Panc1 (cell line): ENCODE results near the gene RFFL.

Experiments
- POLR2AphosphoS5 ChIP-seq: IDR thresholded peaks from 2 replicates; pipeline ENCODE4 v1.6.1; 2012; ENCODE audit warnings: mild to moderate bottlenecking, low read depth, low read length, moderate library complexity
- SIN3A ChIP-seq: IDR thresholded peaks from 2 replicates; pipeline ENCODE4 v1.6.1; 2012; ENCODE audit warnings: low read depth, mild to moderate bottlenecking, low read length, moderate library complexity, borderline replicate concordance; ENCODE audit not compliant: insufficient read depth
- TCF7L2 ChIP-seq: IDR thresholded peaks from 2 replicates; pipeline ENCODE4 v1.6.1; 2011; ENCODE audit warnings: mild to moderate bottlenecking, low read depth, low read length, inconsistent platforms
- TF ChIP-seq, protein P1 (sequence below): fragments of 450-650 bp; IDR thresholded peaks from 2 replicates; pipeline ENCODE4 v1.5.1; 2017; ENCODE audit warnings: mild to moderate bottlenecking
- TF ChIP-seq, protein P2 (sequence below), 2 experiments: IDR thresholded peaks; 2 replicates each; pipeline ENCODE4 v1.6.1; 2011 to 2012; ENCODE audit warnings: low read depth in 2 of 2, control low read depth in 1 of 2, low read length in 1 of 2, mild to moderate bottlenecking in 1 of 2, moderate library complexity in 1 of 2; ENCODE audit not compliant: insufficient read depth in 1 of 2

DNA sequence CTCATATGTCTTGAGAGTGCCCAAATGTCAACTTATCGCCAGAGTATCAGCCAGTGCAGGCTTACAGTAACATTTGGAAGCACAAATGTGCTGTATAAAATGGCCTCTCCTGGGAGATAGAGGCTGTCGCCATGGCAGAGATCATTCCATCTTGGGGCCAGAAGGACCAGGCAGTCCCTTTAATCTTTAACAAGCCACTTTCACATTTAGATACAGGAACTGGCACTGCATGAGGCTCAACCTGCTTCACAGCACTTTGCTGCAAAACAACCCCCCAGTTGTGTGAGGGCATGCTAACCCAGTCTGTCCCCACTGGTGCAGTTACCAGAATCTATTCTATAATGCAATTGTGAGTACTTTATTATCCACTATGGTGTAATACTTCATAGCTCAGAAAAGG is 4.7 kb upstream of the RFFL start:
- TF ChIP-seq, protein P1, sequence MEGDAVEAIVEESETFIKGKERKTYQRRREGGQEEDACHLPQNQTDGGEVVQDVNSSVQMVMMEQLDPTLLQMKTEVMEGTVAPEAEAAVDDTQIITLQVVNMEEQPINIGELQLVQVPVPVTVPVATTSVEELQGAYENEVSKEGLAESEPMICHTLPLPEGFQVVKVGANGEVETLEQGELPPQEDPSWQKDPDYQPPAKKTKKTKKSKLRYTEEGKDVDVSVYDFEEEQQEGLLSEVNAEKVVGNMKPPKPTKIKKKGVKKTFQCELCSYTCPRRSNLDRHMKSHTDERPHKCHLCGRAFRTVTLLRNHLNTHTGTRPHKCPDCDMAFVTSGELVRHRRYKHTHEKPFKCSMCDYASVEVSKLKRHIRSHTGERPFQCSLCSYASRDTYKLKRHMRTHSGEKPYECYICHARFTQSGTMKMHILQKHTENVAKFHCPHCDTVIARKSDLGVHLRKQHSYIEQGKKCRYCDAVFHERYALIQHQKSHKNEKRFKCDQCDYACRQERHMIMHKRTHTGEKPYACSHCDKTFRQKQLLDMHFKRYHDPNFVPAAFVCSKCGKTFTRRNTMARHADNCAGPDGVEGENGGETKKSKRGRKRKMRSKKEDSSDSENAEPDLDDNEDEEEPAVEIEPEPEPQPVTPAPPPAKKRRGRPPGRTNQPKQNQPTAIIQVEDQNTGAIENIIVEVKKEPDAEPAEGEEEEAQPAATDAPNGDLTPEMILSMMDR, result no peak
- no peak for TF ChIP-seq TCF7L2
- TF ChIP-seq, protein P2, sequence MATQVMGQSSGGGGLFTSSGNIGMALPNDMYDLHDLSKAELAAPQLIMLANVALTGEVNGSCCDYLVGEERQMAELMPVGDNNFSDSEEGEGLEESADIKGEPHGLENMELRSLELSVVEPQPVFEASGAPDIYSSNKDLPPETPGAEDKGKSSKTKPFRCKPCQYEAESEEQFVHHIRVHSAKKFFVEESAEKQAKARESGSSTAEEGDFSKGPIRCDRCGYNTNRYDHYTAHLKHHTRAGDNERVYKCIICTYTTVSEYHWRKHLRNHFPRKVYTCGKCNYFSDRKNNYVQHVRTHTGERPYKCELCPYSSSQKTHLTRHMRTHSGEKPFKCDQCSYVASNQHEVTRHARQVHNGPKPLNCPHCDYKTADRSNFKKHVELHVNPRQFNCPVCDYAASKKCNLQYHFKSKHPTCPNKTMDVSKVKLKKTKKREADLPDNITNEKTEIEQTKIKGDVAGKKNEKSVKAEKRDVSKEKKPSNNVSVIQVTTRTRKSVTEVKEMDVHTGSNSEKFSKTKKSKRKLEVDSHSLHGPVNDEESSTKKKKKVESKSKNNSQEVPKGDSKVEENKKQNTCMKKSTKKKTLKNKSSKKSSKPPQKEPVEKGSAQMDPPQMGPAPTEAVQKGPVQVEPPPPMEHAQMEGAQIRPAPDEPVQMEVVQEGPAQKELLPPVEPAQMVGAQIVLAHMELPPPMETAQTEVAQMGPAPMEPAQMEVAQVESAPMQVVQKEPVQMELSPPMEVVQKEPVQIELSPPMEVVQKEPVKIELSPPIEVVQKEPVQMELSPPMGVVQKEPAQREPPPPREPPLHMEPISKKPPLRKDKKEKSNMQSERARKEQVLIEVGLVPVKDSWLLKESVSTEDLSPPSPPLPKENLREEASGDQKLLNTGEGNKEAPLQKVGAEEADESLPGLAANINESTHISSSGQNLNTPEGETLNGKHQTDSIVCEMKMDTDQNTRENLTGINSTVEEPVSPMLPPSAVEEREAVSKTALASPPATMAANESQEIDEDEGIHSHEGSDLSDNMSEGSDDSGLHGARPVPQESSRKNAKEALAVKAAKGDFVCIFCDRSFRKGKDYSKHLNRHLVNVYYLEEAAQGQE (IDR thresholded peaks at IDR 0.05; ENCODE audit: insufficient read depth in 1 of 2, low read depth in 2 of 2, low read length in 1 of 2), result no peak
- TF ChIP-seq POLR2AphosphoS5, result no peak
- TF ChIP-seq SIN3A, result no peak
